Measurements from ENCODE around the gene GNPNAT1.
"Not testable (repeated sequence)": the region's sequence is repeated elsewhere in the genome, so short reads cannot be mapped to it uniquely, and the experiment has no call there.

Gene GNPNAT1

DNA sequence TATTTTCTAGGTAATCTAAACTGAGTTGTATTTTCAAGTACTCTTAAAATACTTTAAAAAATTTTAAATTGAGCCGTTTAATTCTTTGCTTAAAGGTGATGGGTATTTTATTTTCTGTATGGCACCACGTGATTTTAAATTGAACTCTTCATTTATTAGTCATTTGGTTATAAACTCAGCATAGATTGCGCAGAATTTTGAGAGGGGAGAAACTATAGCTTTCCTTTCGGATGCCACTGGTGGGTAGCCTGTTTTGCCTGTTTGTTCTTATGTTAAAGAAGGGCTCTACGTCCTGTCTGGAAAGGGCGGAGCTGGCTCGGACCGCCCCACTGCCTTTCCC is 61.9 kb downstream of the GNPNAT1 start:
- no peak for DNase-seq (ENCODE audit: low spot score)

DNA sequence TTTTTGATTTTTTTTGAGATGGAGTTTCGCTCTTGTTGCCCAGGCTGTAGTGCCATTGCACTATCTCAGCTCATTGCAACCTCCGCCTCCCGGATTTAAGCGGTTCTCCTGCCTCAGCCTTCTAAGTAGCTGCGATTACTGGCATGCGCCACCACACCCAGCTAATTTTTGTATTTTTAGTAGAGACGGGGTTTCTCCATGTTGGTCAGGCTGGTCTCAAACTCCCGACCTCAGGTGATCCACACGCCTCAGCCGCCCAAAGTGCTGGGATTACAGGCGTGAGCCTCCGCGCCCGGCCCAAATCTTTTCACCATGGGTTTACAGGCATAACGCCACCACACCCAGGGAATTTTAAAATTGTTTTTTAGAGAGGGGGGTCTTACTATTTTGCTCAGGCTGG is 62.4 kb downstream of the GNPNAT1 start:
- not testable (repeated sequence) for DNase-seq (ENCODE audit: low spot score)

DNA sequence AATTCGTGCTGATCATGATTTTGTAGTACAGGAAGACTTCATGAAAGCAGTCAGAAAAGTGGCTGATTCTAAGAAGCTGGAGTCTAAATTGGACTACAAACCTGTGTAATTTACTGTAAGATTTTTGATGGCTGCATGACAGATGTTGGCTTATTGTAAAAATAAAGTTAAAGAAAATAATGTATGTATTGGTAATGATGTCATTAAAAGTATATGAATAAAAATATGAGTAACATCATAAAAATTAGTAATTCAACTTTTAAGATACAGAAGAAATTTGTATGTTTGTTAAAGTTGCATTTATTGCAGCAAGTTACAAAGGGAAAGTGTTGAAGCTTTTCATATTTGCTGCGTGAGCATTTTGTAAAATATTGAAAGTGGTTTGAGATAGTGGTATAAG is 63.9 kb downstream of the GNPNAT1 start:
- not testable (repeated sequence) for DNase-seq (ENCODE audit: low spot score)
